ENCODE results near the gene CYTH3. TPM values are rescaled to one million over a fixed set of nuclear protein-coding genes. Genes with fewer than 3 reads are reported as not detected.

The CYTH3 gene
- total and polyA plus RNA-seq, 2 experiments from 2014 or later = 11.9 to 15.7 TPM

GRCh38 chr7:6235029-6235871, 37.2 kb downstream of the CYTH3 start:
- H3K36me3 ChIP-seq (replicated peaks; ENCODE audit: insufficient read depth, low read depth) = no peaks in the 10 kb centered on the region
- H2AFZ ChIP-seq = no peak overlapping the region
- no peak overlapping the region for H3K4me2 ChIP-seq
- H3K4me3 ChIP-seq = no peak overlapping the region
- peaks cover 5% of the 10 kb centered on the region for H4K20me1 ChIP-seq (ENCODE audit: insufficient read depth, poor library complexity, severe bottlenecking)
- H3K9me2 ChIP-seq (replicated peaks; ENCODE audit: insufficient read depth) = no peaks in the 10 kb centered on the region
- WGBS (ENCODE audit: low lambda C conversion rate, missing lambda C conversion rate) = 96% methylated on average over 16 of the region's 16 CpGs
- no peaks in the 10 kb centered on the region for H3K9me3 ChIP-seq (ENCODE audit: low read depth)
- H3K4me1 ChIP-seq (ENCODE audit: insufficient read depth) = no peaks in the 10 kb centered on the region
- no peak for TF ChIP-seq EZH2 (IDR thresholded peaks at IDR 0.05; ENCODE audit: borderline replicate concordance)
- TF ChIP-seq, protein P1, sequence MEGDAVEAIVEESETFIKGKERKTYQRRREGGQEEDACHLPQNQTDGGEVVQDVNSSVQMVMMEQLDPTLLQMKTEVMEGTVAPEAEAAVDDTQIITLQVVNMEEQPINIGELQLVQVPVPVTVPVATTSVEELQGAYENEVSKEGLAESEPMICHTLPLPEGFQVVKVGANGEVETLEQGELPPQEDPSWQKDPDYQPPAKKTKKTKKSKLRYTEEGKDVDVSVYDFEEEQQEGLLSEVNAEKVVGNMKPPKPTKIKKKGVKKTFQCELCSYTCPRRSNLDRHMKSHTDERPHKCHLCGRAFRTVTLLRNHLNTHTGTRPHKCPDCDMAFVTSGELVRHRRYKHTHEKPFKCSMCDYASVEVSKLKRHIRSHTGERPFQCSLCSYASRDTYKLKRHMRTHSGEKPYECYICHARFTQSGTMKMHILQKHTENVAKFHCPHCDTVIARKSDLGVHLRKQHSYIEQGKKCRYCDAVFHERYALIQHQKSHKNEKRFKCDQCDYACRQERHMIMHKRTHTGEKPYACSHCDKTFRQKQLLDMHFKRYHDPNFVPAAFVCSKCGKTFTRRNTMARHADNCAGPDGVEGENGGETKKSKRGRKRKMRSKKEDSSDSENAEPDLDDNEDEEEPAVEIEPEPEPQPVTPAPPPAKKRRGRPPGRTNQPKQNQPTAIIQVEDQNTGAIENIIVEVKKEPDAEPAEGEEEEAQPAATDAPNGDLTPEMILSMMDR (IDR thresholded peaks at IDR 0.05; ENCODE audit: poor library complexity) = no peak
- TF ChIP-seq EZH2phosphoT487 (IDR thresholded peaks at IDR 0.05; ENCODE audit: low read depth, severe bottlenecking, unreplicated experiment) = no peak
- no peak overlapping the region for H3K27ac ChIP-seq
- no peaks in the 10 kb centered on the region for H3K27me3 ChIP-seq
- DNase-seq (ENCODE audit: low spot score) = no peak
- H3K79me2 ChIP-seq = peaks cover 82% of the 10 kb centered on the region

DNA sequence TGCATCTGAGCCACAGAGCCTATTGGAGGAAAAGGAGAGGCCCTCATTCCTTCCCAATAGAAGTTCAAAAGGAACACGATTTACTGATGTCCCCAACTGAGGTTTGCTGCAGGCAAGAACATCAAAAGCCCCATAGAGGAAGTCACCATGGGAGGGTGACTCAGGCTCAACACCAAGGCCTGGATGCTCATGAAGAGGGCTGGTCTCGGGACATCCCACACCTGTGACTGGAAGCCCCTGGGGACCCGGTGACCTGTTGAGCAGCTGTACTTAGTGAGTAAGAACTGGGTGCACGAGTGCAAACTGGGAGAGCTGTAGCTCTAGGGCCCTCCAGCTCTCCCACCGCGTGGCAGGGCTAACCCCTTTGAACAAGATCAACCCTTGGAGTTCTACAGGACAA, 38.0 kb downstream of the CYTH3 start:
- Histone ChIP-seq H3K4me1 (ENCODE audit: insufficient read depth) (peaks cover under 1% of the 10 kb centered on the region), H3K27me3 (no peaks in the 10 kb centered on the region), H3K4me3 (no peak overlapping the region), H3K36me3 (replicated peaks; ENCODE audit: insufficient read depth, low read depth) (no peaks in the 10 kb centered on the region), H3K4me2 (no peak overlapping the region), H3K79me2 (peaks cover 85% of the 10 kb centered on the region), H2AFZ (no peak overlapping the region), H3K9me3 (ENCODE audit: low read depth) (no peaks in the 10 kb centered on the region), H4K20me1 (ENCODE audit: insufficient read depth, poor library complexity, severe bottlenecking) (peaks cover 5% of the 10 kb centered on the region), H3K9me2 (replicated peaks; ENCODE audit: insufficient read depth) (no peaks in the 10 kb centered on the region), H3K27ac (no peak overlapping the region)
- DNase-seq (ENCODE audit: low spot score) = no peak
- TF ChIP-seq, protein P1 (IDR thresholded peaks at IDR 0.05; ENCODE audit: poor library complexity) = no peak
- TF ChIP-seq EZH2phosphoT487 (IDR thresholded peaks at IDR 0.05; ENCODE audit: low read depth, severe bottlenecking, unreplicated experiment) = no peak
- no peak for TF ChIP-seq EZH2 (IDR thresholded peaks at IDR 0.05; ENCODE audit: borderline replicate concordance)
- WGBS (ENCODE audit: low lambda C conversion rate, missing lambda C conversion rate) = 93% methylated on average over 6 of the region's 6 CpGs

DNA sequence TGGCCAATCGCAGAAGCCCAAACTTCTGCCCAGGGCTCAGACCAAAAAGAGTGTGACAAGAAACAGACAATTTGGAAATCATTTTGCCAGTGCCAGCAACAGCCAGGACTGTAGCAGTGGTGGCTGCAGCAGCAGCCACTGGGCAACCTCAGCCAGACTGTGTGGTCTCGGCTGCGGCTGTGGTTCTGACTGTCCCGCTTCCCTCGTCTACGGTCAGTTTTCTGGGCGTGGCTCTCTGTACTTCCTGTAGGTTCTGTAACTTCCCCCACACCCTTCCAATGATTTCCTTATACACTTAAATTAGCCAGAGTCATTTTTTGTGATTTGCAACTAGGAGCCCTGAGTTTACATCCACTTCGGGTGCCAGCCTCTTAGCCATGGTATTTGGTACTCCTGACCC, 39.9 kb downstream of the CYTH3 start:
- peaks cover 15% of the 10 kb centered on the region for H3K4me1 ChIP-seq (ENCODE audit: insufficient read depth)
- no peaks in the 10 kb centered on the region for H3K27me3 ChIP-seq
- no peak overlapping the region for H2AFZ ChIP-seq
- no peaks in the 10 kb centered on the region for H3K9me3 ChIP-seq (ENCODE audit: low read depth)
- H3K9me2 ChIP-seq (replicated peaks; ENCODE audit: insufficient read depth) = no peaks in the 10 kb centered on the region
- peaks cover 5% of the 10 kb centered on the region for H4K20me1 ChIP-seq (ENCODE audit: insufficient read depth, poor library complexity, severe bottlenecking)
- no peaks in the 10 kb centered on the region for H3K36me3 ChIP-seq (replicated peaks; ENCODE audit: insufficient read depth, low read depth)
- H3K79me2 ChIP-seq = peaks cover 75% of the 10 kb centered on the region
- no peak overlapping the region for H3K27ac ChIP-seq
- H3K4me3 ChIP-seq = no peak overlapping the region
- H3K4me2 ChIP-seq = no peak overlapping the region
- DNase-seq (ENCODE audit: low spot score) = no peak
- 95% methylated on average over 8 of the region's 8 CpGs for WGBS (ENCODE audit: low lambda C conversion rate, missing lambda C conversion rate)
- TF ChIP-seq EZH2phosphoT487 (IDR thresholded peaks at IDR 0.05; ENCODE audit: low read depth, severe bottlenecking, unreplicated experiment) = no peak
- TF ChIP-seq, protein P1 (IDR thresholded peaks at IDR 0.05; ENCODE audit: poor library complexity) = no peak
- no peak for TF ChIP-seq EZH2 (IDR thresholded peaks at IDR 0.05; ENCODE audit: borderline replicate concordance)

Data from hepatocyte (in vitro differentiated cells).